Smooth muscle cell (in vitro differentiated cells): ENCODE data around the gene RAP1GDS1. TPM values are rescaled to one million over a fixed set of nuclear protein-coding genes. Genes with fewer than 3 reads are reported as not detected.

Source experiments
- polyA plus RNA-seq: library from polyadenylated mRNA; unstranded; fragments of >200 nt; fragmentation: Nextera tagmentation; extraction: Ambion mirVana; gene quantifications from 2 replicates; pipeline ENCODE4 v1.2.1, GENCODE V29; 2016
- total RNA-seq: library from RNA; depleted of rRNA; stranded (reverse); fragments of >200 nt; gene quantifications from 2 replicates; pipeline ENCODE4 v1.2.3, GENCODE V29; 2014

Gene RAP1GDS1
- total and polyA plus RNA-seq, 2 experiments from 2014 or later, result 28.4 to 67.9 TPM

Other genes with a start within 250 kb of the RAP1GDS1 start
- gene STPG2, start 117.9 kb upstream of the RAP1GDS1 start, total RNA-seq, result 0.31 TPM in 1 of 2 replicates, not detected in the other
- gene STPG2, start 117.9 kb upstream of the RAP1GDS1 start, polyA plus RNA-seq, result 0.09 TPM in 1 of 2 replicates, not detected in the other